HG03469 (cell line): ENCODE measurements around the gene DENND1A.

Experiments used
- ATAC-seq: cut with Tn5 transposase; IDR thresholded peaks from one replicate; pipeline ENCODE4 v1.9.1; 2021; ENCODE audit warnings: mild to moderate bottlenecking, moderate library complexity, moderate number of reproducible peaks; ENCODE audit not compliant: unreplicated experiment

Gene DENND1A

GRCh38 chr9:123365287-123365880 is 564.5 kb downstream of the DENND1A start:
- ATAC-seq: no peak

- no peak for ATAC-seq
These were observed 565.6 kb downstream of the DENND1A start for GRCh38 chr9:123364241-123364824.

- ATAC-seq: no peak
These were observed 567.1 kb downstream of the DENND1A start for GRCh38 chr9:123362856-123363255.

- ATAC-seq: no peak
These were observed 568.0 kb downstream of the DENND1A start for GRCh38 chr9:123361731-123362510.

- ATAC-seq: no peak
These were observed 568.7 kb downstream of the DENND1A start for GRCh38 chr9:123361086-123361730.

GRCh38 chr9:123360161-123361085 is 569.5 kb downstream of the DENND1A start:
- ATAC-seq: no peak

GRCh38 chr9:123359546-123359945 is 570.4 kb downstream of the DENND1A start:
- no peak for ATAC-seq

GRCh38 chr9:123359106-123359505 is 570.8 kb downstream of the DENND1A start:
- ATAC-seq: no peak

- ATAC-seq: no peak
These were observed 571.6 kb downstream of the DENND1A start for GRCh38 chr9:123358181-123358905.

GRCh38 chr9:123357743-123358059 is 572.2 kb downstream of the DENND1A start:
- no peak for ATAC-seq

GRCh38 chr9:123356851-123357742 is 572.8 kb downstream of the DENND1A start:
- no peak for ATAC-seq

- no peak for ATAC-seq
These were observed 574.0 kb downstream of the DENND1A start, which contains the start of gene CRB2 for GRCh38 chr9:123355761-123356431. CRB2 (plus strand) TSS chr9:123356197; CDS start chr9:123356261, 64 bp downstream.

- no peak for ATAC-seq
These were observed 575.0 kb downstream of the DENND1A start for GRCh38 chr9:123354806-123355508.

- ATAC-seq: peak; percentile 45
These were observed 575.8 kb downstream of the DENND1A start for GRCh38 chr9:123353984-123354591.

GRCh38 chr9:123353041-123353440 is 576.9 kb downstream of the DENND1A start:
- ATAC-seq: no peak

GRCh38 chr9:123350590-123351310 is 579.2 kb downstream of the DENND1A start:
- ATAC-seq: no peak
